BLaER1 treated with 17β-estradiol and CSF1 and Interleukin-3, amounts not matched to agents 10 nM and 100 nM (cell line): ENCODE measurements around the gene UVSSA.
A peak's percentile ranks its signal among the peaks of the same experiment; 100 is the strongest.

ENCODE experiments used
- H3K27ac ChIP-seq, 11 experiments: shearing (Covaris generic); formaldehyde crosslinking; 2 replicates each; pipeline ENCODE4 v1.8.1; 2022
- H3K27me3 ChIP-seq, 11 experiments: shearing (Covaris generic); formaldehyde crosslinking; 2 replicates each; pipeline ENCODE4 v1.8.1; 2022
- H3K36me3 ChIP-seq, 11 experiments: shearing (Covaris generic); formaldehyde crosslinking; 2 replicates each; pipeline ENCODE4 v1.8.1; 2022
- H3K4me1 ChIP-seq, 10 experiments: shearing (Covaris generic); formaldehyde crosslinking; 2 replicates each; pipeline ENCODE4 v1.8.1; 2022
- H3K4me2 ChIP-seq, 11 experiments: shearing (Covaris generic); formaldehyde crosslinking; 2 replicates each; pipeline ENCODE4 v1.8.1; 2022
- H3K4me3 ChIP-seq, 10 experiments: shearing (Covaris generic); formaldehyde crosslinking; 2 replicates each; pipeline ENCODE4 v1.8.1; 2022
- H3K9ac ChIP-seq, 11 experiments: shearing (Covaris generic); formaldehyde crosslinking; 2 replicates each; pipeline ENCODE4 v1.8.1; 2022
- H3K9me3 ChIP-seq, 11 experiments: shearing (Covaris generic); formaldehyde crosslinking; replicated peaks in 1 of 11; 2 replicates each; pipeline ENCODE4 v1.8.1; 2022
- H4K20me1 ChIP-seq, 11 experiments: shearing (Covaris generic); formaldehyde crosslinking; 2 replicates each; pipeline ENCODE4 v1.8.1; 2022
- Cebpa-rat ChIP-seq, 11 experiments: shearing (Covaris generic); IDR thresholded peaks; 2 replicates each; pipeline ENCODE4 v1.8.1; 2022

UVSSA gene

GRCh38 chr4:1359976-1360375 is 13.0 kb downstream of the UVSSA start:
- peaks cover 0 to 45% (median 41%) of the 10 kb centered on the region in 10 experiments; a peak in 16 of 20 replicates for H3K4me1 ChIP-seq
- H3K4me2 ChIP-seq = peak overlapping the region in 9 of 11 experiments; percentile 41 to 76 (median 56); a peak in 15 of 22 replicates
- H3K27me3 ChIP-seq = peaks cover 0 to 4% (median 0%) of the 10 kb centered on the region in 11 experiments; a peak in 1 of 22 replicates
- peaks cover 0 to 31% (median 4%) of the 10 kb centered on the region in 11 experiments; a peak in 10 of 22 replicates for H3K36me3 ChIP-seq
- peak overlapping the region in 4 of 11 experiments; percentile 12 to 34 (median 22); a peak in 4 of 22 replicates for H3K27ac ChIP-seq
- peaks cover 0 to 71% (median 8%) of the 10 kb centered on the region in 11 experiments; a peak in 8 of 22 replicates for H4K20me1 ChIP-seq
- no peak for TF ChIP-seq Cebpa-rat (IDR thresholded peaks at IDR 0.05)
- H3K9ac ChIP-seq = peak overlapping the region in 6 of 11 experiments; percentile 5 to 47 (median 22); a peak in 4 of 22 replicates
- H3K4me3 ChIP-seq = no peak overlapping the region
- no peaks in the 10 kb centered on the region for H3K9me3 ChIP-seq

DNA sequence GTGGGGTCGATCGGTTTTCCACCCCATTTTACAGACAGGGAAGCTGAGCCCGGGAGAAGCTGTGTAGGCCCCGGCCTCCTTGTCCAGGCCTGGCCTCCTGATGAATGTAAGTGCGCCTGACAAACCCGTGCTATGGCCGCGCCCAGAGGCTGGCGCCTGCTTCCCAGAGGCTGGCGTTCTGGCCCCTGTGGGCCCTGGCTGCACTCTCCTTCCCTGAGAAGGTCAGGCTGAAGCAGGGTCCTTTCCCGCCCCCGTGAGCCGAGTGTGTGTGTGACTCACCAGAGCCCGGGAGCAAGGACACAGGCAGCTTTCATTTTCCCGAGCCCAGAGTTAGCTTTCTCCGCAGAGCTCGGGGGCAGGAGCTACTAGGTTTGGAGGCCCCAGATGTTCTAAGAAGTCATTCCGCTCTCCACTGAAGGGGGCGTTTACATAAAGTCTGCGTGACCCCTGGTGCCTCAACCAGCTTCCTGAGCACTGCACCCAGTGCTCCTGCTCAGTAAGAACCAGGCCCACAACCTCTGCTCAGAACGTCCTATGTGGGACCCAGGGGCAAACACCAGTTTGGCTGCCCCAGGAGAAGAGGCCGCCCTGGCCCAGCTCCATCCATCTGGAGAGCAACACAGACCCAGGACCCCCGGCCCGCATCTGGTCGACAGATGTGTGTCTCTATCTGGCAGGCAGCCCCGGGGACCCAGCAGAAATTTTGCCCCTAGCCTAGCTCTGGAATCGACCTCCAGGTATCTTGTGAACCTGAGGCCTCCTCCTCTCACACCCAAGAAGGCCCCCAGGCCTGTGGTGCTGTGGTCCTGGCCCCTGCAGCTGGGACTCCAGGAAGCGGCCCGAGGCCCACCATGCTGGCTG is 13.6 kb downstream of the UVSSA start:
- H3K27ac ChIP-seq = peak overlapping the region in 1 of 11 experiments; percentile 4; a peak in 1 of 22 replicates
- H3K9ac ChIP-seq = peak overlapping the region in 2 of 11 experiments; percentile 0 to 41; a peak in 1 of 22 replicates
- no peak overlapping the region for H3K4me3 ChIP-seq
- H3K4me2 ChIP-seq = peak overlapping the region in 7 of 11 experiments; percentile 49 to 76 (median 60); a peak in 11 of 22 replicates
- H3K27me3 ChIP-seq = peaks cover 0 to 4% (median 0%) of the 10 kb centered on the region in 11 experiments; a peak in 1 of 22 replicates
- H3K4me1 ChIP-seq = peaks cover 0 to 52% (median 48%) of the 10 kb centered on the region in 10 experiments; a peak in 18 of 20 replicates
- TF ChIP-seq Cebpa-rat (IDR thresholded peaks at IDR 0.05) = no peak
- peaks cover 0 to 24% (median 0%) of the 10 kb centered on the region in 11 experiments; a peak in 4 of 22 replicates for H3K36me3 ChIP-seq
- no peaks in the 10 kb centered on the region for H3K9me3 ChIP-seq
- H4K20me1 ChIP-seq = peaks cover 0 to 71% (median 9%) of the 10 kb centered on the region in 11 experiments; a peak in 10 of 22 replicates

GRCh38 chr4:1361431-1361830 is 14.4 kb downstream of the UVSSA start:
- Histone ChIP-seq H3K4me2 (no peak overlapping the region), H3K36me3 (peaks cover 0 to 23% (median 0%) of the 10 kb centered on the region in 11 experiments; a peak in 3 of 22 replicates), H3K9ac (peak overlapping the region in 1 of 11 experiments; percentile 0; a peak in 1 of 22 replicates), H3K4me1 (peaks cover 0 to 60% (median 56%) of the 10 kb centered on the region in 10 experiments; a peak in 18 of 20 replicates), H3K4me3 (no peak overlapping the region), H3K9me3 (no peaks in the 10 kb centered on the region), H3K27me3 (peaks cover 0 to 4% (median 0%) of the 10 kb centered on the region in 11 experiments; a peak in 1 of 22 replicates), H4K20me1 (peaks cover 0 to 71% (median 9%) of the 10 kb centered on the region in 11 experiments; a peak in 10 of 22 replicates), H3K27ac (no peak overlapping the region)
- no peak for TF ChIP-seq Cebpa-rat (IDR thresholded peaks at IDR 0.05)

DNA sequence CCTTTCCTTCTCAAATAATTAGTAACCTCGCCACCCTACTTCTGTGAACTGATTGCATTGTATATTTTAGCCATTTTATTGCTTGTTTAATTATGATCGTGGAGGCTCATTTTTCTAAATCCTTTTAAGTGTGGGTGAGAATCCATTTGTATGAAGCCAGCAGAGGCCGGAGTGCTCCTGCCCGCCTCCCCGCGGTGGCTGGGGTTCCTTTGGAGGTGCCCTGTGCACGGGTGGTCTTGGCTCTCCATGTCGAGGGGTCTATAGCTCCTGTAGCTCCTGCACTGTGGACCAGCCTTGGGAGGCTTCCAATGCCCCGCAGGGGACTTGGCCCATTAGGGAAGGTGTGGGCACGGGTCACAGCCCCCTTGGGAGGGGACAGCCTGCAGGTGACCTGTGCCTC is 15.0 kb downstream of the UVSSA start:
- peaks cover 0 to 4% (median 0%) of the 10 kb centered on the region in 11 experiments; a peak in 1 of 22 replicates for H3K27me3 ChIP-seq
- H3K9me3 ChIP-seq = no peaks in the 10 kb centered on the region
- no peak overlapping the region for H3K4me3 ChIP-seq
- H3K36me3 ChIP-seq = peaks cover 0 to 24% (median 0%) of the 10 kb centered on the region in 11 experiments; a peak in 3 of 22 replicates
- TF ChIP-seq Cebpa-rat (IDR thresholded peaks at IDR 0.05) = no peak
- no peak overlapping the region for H3K4me2 ChIP-seq
- H4K20me1 ChIP-seq = peaks cover 0 to 65% (median 9%) of the 10 kb centered on the region in 11 experiments; a peak in 10 of 22 replicates
- peaks cover 0 to 65% (median 60%) of the 10 kb centered on the region in 10 experiments; a peak in 18 of 20 replicates for H3K4me1 ChIP-seq
- no peak overlapping the region for H3K27ac ChIP-seq
- H3K9ac ChIP-seq = no peak overlapping the region

DNA sequence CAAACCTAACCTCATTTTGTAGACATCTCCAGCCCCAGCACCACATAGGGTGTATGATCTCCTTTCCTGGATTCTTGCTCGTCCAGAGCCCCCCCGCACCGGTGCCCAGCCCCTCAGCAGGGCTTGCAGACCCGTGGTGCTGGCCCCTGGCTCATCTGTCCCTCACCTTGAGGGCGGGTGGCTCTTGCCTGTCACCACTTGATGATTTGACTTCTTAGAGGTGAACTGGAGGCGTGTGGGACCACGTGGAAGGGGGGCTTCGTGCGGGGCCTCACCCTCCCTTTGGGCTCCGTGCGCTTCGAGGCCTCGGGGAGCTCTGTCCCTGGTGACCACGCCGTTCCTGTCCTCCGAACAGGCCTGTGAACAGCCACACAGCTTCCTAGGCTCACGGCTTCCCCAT is 15.5 kb downstream of the UVSSA start:
- no peaks in the 10 kb centered on the region for H3K9me3 ChIP-seq
- peaks cover 0 to 4% (median 0%) of the 10 kb centered on the region in 11 experiments; a peak in 1 of 22 replicates for H3K27me3 ChIP-seq
- peaks cover 0 to 60% (median 9%) of the 10 kb centered on the region in 11 experiments; a peak in 10 of 22 replicates for H4K20me1 ChIP-seq
- H3K36me3 ChIP-seq = peaks cover 0 to 23% (median 0%) of the 10 kb centered on the region in 11 experiments; a peak in 3 of 22 replicates
- no peak for TF ChIP-seq Cebpa-rat (IDR thresholded peaks at IDR 0.05)
- no peak overlapping the region for H3K4me3 ChIP-seq
- no peak overlapping the region for H3K9ac ChIP-seq
- H3K27ac ChIP-seq = no peak overlapping the region
- H3K4me2 ChIP-seq = no peak overlapping the region
- H3K4me1 ChIP-seq = peaks cover 0 to 64% (median 58%) of the 10 kb centered on the region in 10 experiments; a peak in 18 of 20 replicates

GRCh38 chr4:1363513-1363912 is 16.5 kb downstream of the UVSSA start:
- Histone ChIP-seq H3K27me3 (peaks cover 0 to 4% (median 0%) of the 10 kb centered on the region in 11 experiments; a peak in 1 of 22 replicates), H3K9me3 (no peaks in the 10 kb centered on the region), H4K20me1 (peaks cover 0 to 59% (median 9%) of the 10 kb centered on the region in 11 experiments; a peak in 10 of 22 replicates), H3K4me1 (peaks cover 0 to 55% (median 48%) of the 10 kb centered on the region in 10 experiments; a peak in 18 of 20 replicates), H3K4me3 (no peak overlapping the region), H3K4me2 (no peak overlapping the region), H3K36me3 (peaks cover 0 to 19% (median 0%) of the 10 kb centered on the region in 11 experiments; a peak in 3 of 22 replicates), H3K9ac (no peak overlapping the region), H3K27ac (no peak overlapping the region)
- no peak for TF ChIP-seq Cebpa-rat (IDR thresholded peaks at IDR 0.05)

GRCh38 chr4:1364217-1364616 is 17.2 kb downstream of the UVSSA start:
- Histone ChIP-seq H4K20me1 (peaks cover 0 to 66% (median 9%) of the 10 kb centered on the region in 11 experiments; a peak in 10 of 22 replicates), H3K4me1 (peaks cover 0 to 48% (median 41%) of the 10 kb centered on the region in 10 experiments; a peak in 17 of 20 replicates), H3K9ac (no peak overlapping the region), H3K4me2 (no peak overlapping the region; a peak in 1 of 22 replicates), H3K27ac (no peak overlapping the region), H3K4me3 (no peak overlapping the region), H3K27me3 (0 out of 22 replicates have a peak, but pooled peaks cover 0 to 4% (median 0%) of the 10 kb centered on the region in 11 experiments), H3K9me3 (no peaks in the 10 kb centered on the region), H3K36me3 (peaks cover 0 to 18% (median 0%) of the 10 kb centered on the region in 11 experiments; a peak in 3 of 22 replicates)
- TF ChIP-seq Cebpa-rat (IDR thresholded peaks at IDR 0.05) = no peak

DNA sequence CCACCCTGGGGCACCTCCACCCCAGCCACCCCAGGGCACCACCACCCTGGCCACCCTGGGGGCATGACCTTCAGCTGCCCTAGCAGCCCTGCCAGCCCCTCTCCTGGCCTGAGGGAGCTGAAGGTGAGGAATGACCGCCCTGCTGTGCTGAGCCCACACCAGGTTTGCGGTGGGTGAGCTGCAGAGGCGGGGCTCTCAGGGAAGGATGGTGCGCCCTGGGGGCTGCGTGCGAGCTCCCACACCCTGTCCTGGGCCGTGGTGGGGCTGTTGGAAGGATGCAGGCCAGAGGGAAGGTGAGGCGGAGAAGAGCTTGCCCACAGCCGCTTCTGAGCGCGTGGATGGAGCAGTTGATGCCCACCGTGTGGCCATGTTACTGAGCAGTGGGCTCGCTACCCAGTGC is 17.7 kb downstream of the UVSSA start:
- Histone ChIP-seq H3K4me2 (peak overlapping the region in 3 of 11 experiments; percentile 7 to 81 (median 9); a peak in 2 of 22 replicates), H3K36me3 (peaks cover 0 to 18% (median 0%) of the 10 kb centered on the region in 11 experiments; a peak in 3 of 22 replicates), H3K27me3 (no peaks in the 10 kb centered on the region), H3K4me3 (no peak overlapping the region), H4K20me1 (peaks cover 0 to 67% (median 8%) of the 10 kb centered on the region in 11 experiments; a peak in 10 of 22 replicates), H3K27ac (no peak overlapping the region), H3K9me3 (no peaks in the 10 kb centered on the region), H3K4me1 (peaks cover 0 to 42% (median 36%) of the 10 kb centered on the region in 10 experiments; a peak in 17 of 20 replicates), H3K9ac (0 out of 22 replicates have a peak overlapping the region, but pooled peaks of 1 of the 11 experiments have one; percentile 15)
- no peak for TF ChIP-seq Cebpa-rat (IDR thresholded peaks at IDR 0.05)
